ENCODE measurements around the gene ADGRB2. TPM values are rescaled to one million over a fixed set of nuclear protein-coding genes. Genes with fewer than 3 reads are reported as not detected.
A peak's percentile ranks its signal among the peaks of the same experiment; 100 is the strongest.

Gene ADGRB2
- total and polyA plus RNA-seq, 3 donors from 2014 or later: 11.8 to 18.0 (median 15.7) TPM

DNA sequence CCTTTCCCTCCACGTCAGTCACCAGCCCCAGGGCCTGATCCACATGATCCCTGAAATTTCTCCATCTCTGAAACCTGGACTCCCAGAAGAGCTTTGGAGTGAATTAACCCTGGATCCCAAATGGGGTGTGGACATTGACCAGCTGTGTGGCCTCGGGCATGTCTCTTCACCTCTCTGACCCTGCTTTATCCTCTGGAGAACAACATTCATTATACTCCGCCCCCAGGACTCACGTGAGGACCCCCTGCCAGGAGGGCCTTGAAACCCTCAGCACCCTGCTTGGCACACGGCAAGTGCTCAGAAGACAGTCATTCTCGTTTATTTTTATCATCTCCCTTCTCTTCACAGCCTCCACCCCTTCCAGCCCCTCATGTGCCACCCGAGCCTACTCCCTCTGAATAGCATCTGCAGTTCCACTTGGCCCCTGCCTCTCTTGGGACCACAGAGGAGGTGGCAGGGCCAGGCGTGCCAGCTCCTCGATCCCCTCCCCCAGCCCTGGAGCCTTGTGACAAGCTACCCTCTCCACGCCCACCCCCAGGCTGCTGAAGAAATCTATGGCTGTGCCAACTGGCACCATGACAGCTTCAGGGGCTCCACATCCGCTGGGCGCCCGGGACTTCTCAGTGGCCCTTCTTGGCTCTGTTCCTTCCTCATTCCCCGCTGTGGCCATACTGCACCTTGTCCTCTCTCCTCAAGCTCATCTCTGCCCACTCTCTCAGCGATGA lies 18.0 kb downstream of the ADGRB2 start:
- no peak for DNase-seq
- 62 to 63% methylated on average over 14 to 15 of the region's 15 CpGs for WGBS, 2 donors
- intact Hi-C loops (cut with DNase I; ENCODE audit: low total_unique reads): no loop called here
- no peak overlapping the region for H3K27ac ChIP-seq
- H3K4me3 ChIP-seq: no peak overlapping the region
- H3K4me1 ChIP-seq: peaks cover 33% of the 10 kb centered on the region
- H3K9me3 ChIP-seq: no peaks in the 10 kb centered on the region
- TF ChIP-seq, protein P1, sequence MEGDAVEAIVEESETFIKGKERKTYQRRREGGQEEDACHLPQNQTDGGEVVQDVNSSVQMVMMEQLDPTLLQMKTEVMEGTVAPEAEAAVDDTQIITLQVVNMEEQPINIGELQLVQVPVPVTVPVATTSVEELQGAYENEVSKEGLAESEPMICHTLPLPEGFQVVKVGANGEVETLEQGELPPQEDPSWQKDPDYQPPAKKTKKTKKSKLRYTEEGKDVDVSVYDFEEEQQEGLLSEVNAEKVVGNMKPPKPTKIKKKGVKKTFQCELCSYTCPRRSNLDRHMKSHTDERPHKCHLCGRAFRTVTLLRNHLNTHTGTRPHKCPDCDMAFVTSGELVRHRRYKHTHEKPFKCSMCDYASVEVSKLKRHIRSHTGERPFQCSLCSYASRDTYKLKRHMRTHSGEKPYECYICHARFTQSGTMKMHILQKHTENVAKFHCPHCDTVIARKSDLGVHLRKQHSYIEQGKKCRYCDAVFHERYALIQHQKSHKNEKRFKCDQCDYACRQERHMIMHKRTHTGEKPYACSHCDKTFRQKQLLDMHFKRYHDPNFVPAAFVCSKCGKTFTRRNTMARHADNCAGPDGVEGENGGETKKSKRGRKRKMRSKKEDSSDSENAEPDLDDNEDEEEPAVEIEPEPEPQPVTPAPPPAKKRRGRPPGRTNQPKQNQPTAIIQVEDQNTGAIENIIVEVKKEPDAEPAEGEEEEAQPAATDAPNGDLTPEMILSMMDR (IDR thresholded peaks at IDR 0.05): peak in 2 of 3 experiments; percentile 3 to 11
- TF ChIP-seq POLR2A (IDR thresholded peaks at IDR 0.05): no peak
- H3K36me3 ChIP-seq (ENCODE audit: low read depth, missing control alignments): no peaks in the 10 kb centered on the region
- H3K27me3 ChIP-seq: no peaks in the 10 kb centered on the region

DNA sequence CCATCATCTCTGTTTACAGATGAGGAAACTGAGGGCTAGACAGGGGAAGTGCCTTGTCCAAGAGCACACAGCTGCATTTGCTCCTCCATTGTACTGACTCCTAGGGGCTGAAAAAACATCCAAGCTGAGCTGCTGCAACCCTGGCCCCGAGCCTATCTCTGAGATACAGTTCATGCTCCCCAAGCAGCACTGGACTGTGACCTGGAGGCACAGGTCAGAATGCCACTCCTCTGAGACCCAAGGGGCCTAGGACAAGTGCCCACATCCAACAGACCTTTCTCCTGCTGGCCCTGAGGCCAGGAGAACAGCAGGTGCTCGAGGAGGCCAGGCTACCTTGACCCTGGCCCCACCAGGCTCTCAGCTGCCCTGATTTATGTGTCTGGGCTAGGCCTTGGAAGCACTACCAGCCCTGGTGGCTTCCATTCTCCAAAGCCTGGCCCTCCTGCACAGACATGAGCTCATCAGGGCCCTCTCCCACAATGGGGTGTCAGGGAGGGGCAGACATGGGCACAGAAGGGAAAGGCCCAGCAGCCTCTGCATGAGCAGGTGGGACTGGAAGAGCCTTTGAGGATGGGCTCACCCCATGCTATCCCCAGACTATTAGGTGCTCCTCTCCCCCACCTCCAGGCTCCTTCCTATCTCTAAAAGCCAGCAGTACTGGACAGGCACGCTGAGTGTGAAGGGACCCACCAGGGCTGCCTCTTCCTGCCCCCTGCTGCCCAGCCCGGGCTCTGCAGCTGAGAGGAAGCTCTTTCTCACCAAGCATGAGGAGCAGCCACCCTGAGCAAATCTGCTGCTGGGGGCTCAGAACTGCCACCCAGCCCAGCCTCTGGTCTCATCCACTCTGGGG lies 18.8 kb downstream of the ADGRB2 start:
- Histone ChIP-seq H3K4me3 (no peak overlapping the region), H3K36me3 (ENCODE audit: low read depth, missing control alignments) (no peaks in the 10 kb centered on the region), H3K4me1 (peaks cover 26% of the 10 kb centered on the region), H3K9me3 (no peaks in the 10 kb centered on the region), H3K27me3 (no peaks in the 10 kb centered on the region), H3K27ac (no peak overlapping the region)
- peak; percentile 75 for DNase-seq
- intact Hi-C loops (cut with DNase I; ENCODE audit: low total_unique reads): no loop called here
- TF ChIP-seq, protein P1 (IDR thresholded peaks at IDR 0.05): peak; percentile 58 to 68 (median 64)
- TF ChIP-seq POLR2A (IDR thresholded peaks at IDR 0.05): no peak
- 45 to 72% methylated on average over 2 to 4 of the region's 4 CpGs for WGBS, 2 donors

DNA sequence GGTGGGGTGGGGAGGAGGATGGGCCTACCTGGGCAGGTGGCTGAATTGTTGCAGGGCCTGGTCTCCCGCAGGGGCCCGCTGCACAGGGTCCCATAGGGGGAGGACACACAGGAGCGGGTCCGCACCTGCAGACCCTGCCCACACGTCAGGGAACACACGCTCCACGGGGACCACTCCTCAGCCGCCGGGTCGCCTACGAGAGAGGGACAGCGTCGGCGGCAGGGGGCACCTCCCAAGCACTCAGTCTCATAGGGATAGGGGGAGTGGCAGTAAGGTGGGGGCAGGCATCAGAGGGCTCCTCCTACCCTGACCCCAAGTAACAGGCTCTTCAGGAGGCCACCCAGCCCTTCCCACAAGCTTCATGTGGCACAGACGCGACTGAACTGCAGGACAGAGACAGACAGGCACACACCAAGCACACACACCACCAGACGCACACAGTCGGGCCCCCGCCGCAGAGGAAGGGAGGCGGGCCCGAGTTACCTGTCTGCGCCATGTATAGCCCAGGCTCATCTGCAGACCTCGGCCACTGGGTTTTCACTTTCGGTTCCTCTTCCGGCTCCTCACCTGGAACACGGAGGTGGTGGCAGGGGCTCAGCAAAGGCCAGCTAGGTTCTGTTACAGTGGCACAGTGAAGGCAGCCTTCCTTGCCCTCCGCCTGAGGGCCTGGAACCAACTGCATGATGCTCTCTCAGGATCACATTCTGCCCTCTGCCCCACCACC lies 19.8 kb downstream of the ADGRB2 start:
- no peak overlapping the region for H3K4me3 ChIP-seq
- H3K36me3 ChIP-seq (ENCODE audit: low read depth, missing control alignments): no peaks in the 10 kb centered on the region
- intact Hi-C loops (cut with DNase I; ENCODE audit: low total_unique reads): no loop called here
- H3K27me3 ChIP-seq: no peaks in the 10 kb centered on the region
- WGBS, 2 donors: 89 to 96% methylated on average over 19 to 28 of the region's 28 CpGs
- TF ChIP-seq, protein P1 (IDR thresholded peaks at IDR 0.05): no peak
- no peak for TF ChIP-seq POLR2A (IDR thresholded peaks at IDR 0.05)
- peaks cover 21% of the 10 kb centered on the region for H3K4me1 ChIP-seq
- no peak overlapping the region for H3K27ac ChIP-seq
- no peaks in the 10 kb centered on the region for H3K9me3 ChIP-seq
- DNase-seq: no peak

DNA sequence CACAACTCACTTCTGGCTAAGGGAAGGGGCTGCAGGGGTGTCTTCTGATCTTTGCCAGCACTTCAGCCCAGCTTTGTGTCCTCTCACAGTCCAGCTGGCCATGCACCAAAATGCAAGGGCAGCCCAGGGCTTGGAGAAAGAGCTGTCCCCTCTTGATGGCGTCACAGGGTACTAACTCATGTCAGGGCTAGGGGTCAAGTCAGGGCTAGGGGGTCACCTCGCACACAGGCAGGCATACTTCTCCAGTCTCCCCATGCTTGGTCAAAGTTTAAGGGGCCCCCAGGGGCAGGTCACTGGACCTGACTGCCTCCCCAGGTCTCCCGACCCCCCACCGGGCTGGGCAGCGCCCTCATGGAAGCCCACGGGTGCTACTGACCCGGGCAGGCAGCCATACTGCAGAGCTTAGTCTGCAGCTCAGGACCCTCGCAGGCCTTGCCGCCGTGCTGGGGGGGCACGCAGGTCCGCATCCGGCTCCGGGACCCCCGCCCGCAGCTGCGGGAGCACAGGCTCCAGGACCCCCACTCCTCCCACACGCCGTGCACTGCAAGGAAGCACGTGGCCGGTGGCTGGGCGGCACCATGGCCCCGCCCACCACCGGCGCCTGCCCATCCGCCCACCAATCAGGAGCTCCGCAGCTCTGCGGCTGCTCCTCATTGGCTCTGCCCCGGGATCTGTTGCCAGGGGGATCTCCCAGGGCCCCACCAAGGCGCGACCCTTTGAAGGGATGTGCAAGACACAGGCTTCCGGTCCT lies 21.5 kb downstream of the ADGRB2 start:
- Histone ChIP-seq H3K4me1 (peaks cover 18% of the 10 kb centered on the region), H3K27ac (no peak overlapping the region), H3K36me3 (ENCODE audit: low read depth, missing control alignments) (no peaks in the 10 kb centered on the region), H3K4me3 (peak overlapping the region in 1 of 2 donors; percentile 35), H3K27me3 (no peaks in the 10 kb centered on the region), H3K9me3 (no peaks in the 10 kb centered on the region)
- 46 to 72% methylated on average over 25 to 29 of the region's 32 CpGs for WGBS, 2 donors
- TF ChIP-seq, protein P1 (IDR thresholded peaks at IDR 0.05): no peak
- TF ChIP-seq POLR2A (IDR thresholded peaks at IDR 0.05): no peak
- DNase-seq: peak; percentile 74
- intact Hi-C loops (cut with DNase I; ENCODE audit: low total_unique reads): no loop called here
